GM19455 (cell line): ENCODE data around the gene HSD11B2.

Experiments
- ATAC-seq: cut with Tn5 transposase; IDR thresholded peaks from one replicate; pipeline ENCODE4 v1.9.1; 2021; ENCODE audit not compliant: unreplicated experiment

HSD11B2 gene

GRCh38 chr16:67431775-67432505 is 1.0 kb downstream of the HSD11B2 start:
- ATAC-seq = no peak

DNA sequence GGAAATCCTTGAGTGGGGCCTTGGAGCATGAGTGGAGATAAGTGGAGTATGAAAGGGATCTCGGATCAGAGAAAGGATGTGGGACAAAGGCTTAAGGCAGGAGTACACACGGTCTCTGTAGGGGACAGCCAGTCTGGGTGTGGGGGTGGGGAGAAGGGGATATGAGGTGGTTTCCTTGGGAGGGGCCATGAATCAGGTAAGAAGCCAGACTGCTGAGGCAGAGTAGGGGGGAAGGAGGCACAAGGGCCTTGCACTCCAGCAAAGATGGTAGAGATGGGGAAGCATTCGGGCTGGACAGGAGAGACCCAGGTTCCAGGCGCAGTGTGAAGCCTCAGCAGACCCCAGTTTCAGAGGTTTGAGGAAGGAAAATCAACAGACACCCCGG is 1.6 kb downstream of the HSD11B2 start:
- no peak for ATAC-seq

- no peak for ATAC-seq
Observed at GRCh38 chr16:67433131-67433719, 2.3 kb downstream of the HSD11B2 start.

DNA sequence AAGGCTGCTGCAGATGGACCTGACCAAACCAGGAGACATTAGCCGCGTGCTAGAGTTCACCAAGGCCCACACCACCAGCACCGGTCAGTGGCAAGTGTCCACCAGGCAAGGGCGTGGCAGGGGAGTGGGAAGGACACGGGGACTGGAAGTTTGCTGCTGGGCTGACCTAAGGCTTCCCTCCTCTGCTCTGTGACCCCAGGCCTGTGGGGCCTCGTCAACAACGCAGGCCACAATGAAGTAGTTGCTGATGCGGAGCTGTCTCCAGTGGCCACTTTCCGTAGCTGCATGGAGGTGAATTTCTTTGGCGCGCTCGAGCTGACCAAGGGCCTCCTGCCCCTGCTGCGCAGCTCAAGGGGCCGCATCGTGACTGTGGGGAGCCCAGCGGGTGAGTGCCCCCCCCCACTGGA is 4.8 kb downstream of the HSD11B2 start:
- ATAC-seq = no peak

DNA sequence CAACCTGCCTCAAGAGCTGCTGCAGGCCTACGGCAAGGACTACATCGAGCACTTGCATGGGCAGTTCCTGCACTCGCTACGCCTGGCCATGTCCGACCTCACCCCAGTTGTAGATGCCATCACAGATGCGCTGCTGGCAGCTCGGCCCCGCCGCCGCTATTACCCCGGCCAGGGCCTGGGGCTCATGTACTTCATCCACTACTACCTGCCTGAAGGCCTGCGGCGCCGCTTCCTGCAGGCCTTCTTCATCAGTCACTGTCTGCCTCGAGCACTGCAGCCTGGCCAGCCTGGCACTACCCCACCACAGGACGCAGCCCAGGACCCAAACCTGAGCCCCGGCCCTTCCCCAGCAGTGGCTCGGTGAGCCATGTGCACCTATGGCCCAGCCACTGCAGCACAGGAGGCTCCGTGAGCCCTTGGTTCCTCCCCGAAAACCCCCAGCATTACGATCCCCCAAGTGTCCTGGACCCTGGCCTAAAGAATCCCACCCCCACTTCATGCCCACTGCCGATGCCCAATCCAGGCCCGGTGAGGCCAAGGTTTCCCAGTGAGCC is 5.8 kb downstream of the HSD11B2 start:
- no peak for ATAC-seq

GRCh38 chr16:67437513-67437912 is 6.6 kb downstream of the HSD11B2 start:
- no peak for ATAC-seq

DNA sequence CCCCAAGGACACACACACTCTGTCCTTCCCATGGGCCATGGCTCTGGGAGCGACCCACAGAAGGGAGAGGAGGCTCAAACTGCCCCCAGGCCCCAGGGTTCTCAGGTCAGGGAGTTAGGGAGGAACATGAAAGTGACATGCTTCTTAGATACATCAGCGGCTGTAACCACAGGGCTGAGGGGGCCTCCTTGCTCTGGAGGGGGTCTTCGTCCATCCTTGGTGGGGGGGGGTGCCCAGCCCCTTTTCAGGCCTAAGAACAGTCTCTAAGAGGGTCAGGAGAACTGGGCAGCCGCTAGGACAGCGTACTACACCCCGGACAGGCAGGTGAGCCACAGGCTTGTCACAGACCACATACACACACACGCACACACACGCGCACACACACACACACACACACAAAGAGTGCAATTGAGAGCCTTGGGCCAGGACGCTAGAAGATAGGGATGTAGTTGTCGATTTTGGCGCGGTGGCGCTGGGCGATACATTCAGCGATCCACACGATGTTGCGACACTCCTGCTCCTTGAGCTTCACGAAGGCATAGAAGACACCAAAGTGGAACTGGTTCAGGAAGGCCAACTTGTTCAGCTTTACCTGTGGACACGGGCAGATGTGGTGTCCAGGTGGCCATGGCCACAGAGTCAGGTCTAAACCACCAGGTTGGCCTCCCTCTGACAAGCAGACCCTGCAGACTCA is 7.3 kb downstream of the HSD11B2 start:
- no peak for ATAC-seq

- no peak for ATAC-seq
Observed at GRCh38 chr16:67438824-67439393, 8.0 kb downstream of the HSD11B2 start.

DNA sequence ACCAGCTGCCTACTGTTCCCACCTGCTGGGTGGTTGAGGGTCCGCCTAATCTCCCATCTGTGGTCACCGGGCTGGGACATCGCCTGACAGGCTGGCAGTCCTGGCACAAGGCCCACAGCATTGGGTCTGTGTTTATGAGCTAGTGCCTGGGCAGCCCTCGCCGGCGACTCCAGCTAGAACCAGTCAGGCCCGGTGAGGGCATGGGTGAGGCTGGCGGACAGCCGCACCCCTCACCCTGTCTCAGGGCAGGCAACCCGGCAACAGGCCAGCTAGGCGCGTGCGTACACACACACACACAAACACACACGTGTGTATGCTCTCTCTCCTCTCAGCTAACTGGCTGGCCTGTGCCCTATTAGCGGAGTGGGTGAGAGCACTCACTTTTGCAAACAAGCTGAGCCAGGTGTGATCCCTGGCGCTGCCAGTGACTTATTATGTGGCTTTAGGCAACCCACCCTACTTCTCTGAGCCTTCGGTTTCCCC is 10.4 kb downstream of the HSD11B2 start:
- ATAC-seq = no peak

DNA sequence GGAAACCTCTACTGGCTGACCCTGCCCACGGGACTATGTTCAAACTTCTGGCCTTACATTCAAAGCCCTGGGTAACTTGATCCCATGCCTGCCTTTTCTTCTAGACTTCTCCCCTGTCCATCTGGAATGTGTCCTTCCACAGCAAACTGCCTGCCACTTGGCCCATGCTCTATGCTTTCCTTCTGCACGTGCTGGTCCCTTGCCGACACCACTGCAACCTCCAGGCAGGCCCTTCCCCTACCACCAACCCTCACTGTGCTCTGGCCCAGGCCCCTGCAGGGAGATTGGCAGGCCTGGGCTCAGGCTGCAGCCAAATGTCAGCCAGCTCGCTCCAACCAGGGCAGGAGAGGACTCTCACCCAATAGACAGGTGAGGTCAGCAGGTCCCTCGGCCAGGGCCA is 11.0 kb downstream of the HSD11B2 start:
- no peak for ATAC-seq

- no peak for ATAC-seq
Observed at GRCh38 chr16:67442581-67443255, 11.8 kb downstream of the HSD11B2 start.

DNA sequence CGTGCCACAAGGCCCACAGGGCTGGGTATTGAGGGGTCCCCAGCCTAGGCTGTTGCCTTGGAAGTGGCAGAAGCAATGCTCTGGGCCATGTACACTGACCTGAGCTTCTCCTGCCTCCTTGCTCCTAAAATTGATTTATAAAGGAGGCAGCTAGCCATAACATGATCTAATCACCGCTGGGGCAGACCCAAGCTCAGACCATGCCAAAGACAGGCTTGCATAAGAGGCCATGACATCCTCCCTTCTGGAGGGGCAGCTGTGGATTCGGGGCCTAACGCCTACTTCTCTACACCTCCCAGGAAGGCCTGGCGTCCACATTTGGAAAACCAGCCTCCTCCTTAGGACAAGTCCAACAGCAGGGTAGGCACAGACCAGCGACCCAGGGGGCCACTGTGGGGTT is 12.3 kb downstream of the HSD11B2 start:
- no peak for ATAC-seq

GRCh38 chr16:67444259-67445125 is 13.6 kb downstream of the HSD11B2 start:
- no peak for ATAC-seq

- ATAC-seq = no peak
Observed at GRCh38 chr16:67445126-67445426, 14.2 kb downstream of the HSD11B2 start.

DNA sequence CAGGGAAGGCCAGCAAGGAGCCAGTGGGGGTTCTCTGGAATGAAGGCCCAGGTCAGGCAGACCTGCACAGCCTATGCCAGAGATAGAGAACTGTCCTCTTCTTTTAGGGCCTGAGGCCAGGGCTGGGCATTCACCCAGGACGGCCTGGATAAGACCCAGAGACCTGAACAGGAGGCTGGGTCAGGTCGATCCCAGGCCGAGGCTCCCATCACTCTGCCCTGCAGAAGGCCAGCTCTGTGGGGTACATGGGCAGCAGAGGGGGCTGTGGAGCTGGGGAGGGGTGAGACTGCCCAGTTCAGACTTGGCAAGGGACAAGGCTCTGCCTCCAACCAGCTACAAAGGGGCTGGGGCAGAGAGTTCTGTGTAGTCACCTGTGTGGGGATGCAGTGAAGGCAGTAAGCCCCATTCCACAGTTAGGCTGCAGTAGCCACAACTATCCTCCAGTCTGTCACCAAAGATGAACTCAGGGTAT is 14.6 kb downstream of the HSD11B2 start:
- ATAC-seq = no peak

DNA sequence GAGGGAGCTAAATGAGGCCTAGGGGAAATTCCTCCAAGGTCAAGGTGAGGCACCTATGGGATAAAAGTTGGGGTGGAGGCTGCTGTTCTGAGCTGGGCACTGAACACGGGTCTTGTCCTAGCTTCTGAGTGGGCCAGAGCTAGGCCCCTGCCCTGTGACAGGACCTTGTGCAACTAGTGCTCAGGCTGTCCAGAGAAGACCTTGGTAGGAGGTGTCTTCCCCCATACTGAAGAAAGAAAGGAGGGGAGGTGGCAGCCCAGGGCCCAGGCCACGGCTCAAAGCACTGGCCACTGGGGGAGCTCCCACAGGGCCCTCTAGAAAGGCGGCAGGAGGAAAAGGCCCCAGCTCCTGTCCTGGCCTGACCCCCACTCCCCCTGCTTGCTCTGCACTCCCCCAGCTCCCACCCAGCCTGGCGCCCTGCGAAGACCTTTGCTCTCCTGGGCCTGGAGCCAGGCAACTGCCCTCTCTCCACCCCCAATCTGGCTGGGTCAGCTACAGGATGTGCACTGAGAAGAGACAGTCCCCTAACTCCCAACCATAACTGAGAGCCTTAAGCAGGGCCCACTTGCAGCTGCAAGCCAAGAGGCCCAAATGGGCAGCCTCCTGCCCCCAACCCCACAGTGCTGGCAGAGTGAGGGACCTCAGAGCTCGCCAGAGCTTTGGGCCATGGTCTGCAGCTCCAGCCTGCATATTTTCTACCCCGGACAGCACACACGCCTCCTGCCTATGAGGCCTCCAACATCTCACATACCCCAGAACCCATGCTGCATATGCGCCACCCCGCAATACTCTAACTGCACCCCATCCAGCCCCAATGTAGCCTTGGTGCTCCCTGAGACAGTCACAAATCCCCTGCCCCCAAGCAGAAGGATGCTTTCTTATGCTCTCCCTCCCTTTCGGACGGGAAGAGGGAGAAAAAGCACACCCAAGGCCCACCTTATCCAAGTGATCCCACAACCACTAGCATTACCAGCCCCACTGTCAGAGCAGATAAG is 15.3 kb downstream of the HSD11B2 start:
- no peak for ATAC-seq

GRCh38 chr16:67446968-67447507 is 16.1 kb downstream of the HSD11B2 start:
- ATAC-seq = no peak

DNA sequence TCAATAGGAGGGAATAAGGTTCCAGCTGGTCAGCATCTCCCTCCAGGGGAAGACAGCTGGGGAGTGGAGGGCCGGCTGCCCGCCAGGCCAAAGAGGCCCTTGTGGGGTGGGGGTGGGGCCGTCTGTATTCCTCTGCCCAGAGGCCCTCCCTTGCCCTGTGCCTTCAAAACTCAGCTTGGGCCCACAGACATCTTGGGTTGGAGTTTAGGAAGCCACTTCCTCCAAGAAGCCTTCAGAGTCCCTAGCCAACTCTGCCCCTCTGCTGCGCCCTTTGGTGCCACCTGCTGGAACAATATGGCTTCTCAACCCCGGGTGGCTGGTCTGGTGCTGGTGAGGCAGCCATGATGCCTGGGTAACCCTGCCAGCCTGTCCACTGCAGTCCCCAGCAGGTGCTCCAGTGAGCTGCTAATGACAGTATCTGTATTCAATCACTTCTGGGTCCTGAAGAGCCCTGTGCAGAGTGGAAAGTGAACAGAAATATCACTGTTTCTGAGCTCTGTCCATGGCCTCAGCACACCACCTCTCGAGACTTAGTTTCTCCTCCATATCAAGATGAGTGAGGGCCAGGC is 16.7 kb downstream of the HSD11B2 start:
- ATAC-seq = no peak
